Esophagus squamous epithelium (tissue), 5 donors: ENCODE results near the gene FBXW5. TPM values are rescaled to one million over a fixed set of nuclear protein-coding genes. Genes with fewer than 3 reads are reported as not detected.

Experiments
- DNase-seq: peaks from one replicate; lab custom pipeline; 2025; lab: John Stamatoyannopoulos, UW
- H3K27ac ChIP-seq, 4 donors: fragments of 200-600 bp; sonication (generic); one replicate each; pipeline ENCODE4 v1.5.1; 2016 to 2019; ENCODE audit warnings: mild to moderate bottlenecking in 1 of 4
- H3K27me3 ChIP-seq, 4 donors: fragments of 200-600 bp; sonication (generic); 1 replicate in 3 of 4; 2 replicates in 1 of 4; pipeline versions ENCODE4 v1.5.1 to v1.6.0; 2017 to 2021; ENCODE audit warnings: antibody characterized with exemption in 1 of 4
- H3K36me3 ChIP-seq, 3 donors: fragments of 200-600 bp; sonication (generic); one replicate each; pipeline ENCODE4 v1.5.1; 2016 to 2019
- H3K4me1 ChIP-seq, 3 donors: fragments of 200-600 bp; sonication (generic); one replicate each; pipeline ENCODE4 v1.5.1; 2017 to 2019
- H3K4me3 ChIP-seq, 4 donors: fragments of 200-600 bp; sonication (generic); 1 replicate in 3 of 4; 2 replicates in 1 of 4; pipeline ENCODE4 v1.5.1; 2016 to 2019; ENCODE audit warnings: mild to moderate bottlenecking in 2 of 4, moderate library complexity in 1 of 4
- H3K9me3 ChIP-seq, 3 donors: fragments of 200-600 bp; sonication (generic); one replicate each; pipeline ENCODE4 v1.5.1; 2016 to 2019
- CTCF ChIP-seq, 6 experiments: fragments of 450-650 bp in 4 of 6; fragments of 200-600 bp in 2 of 6; sonication (generic) in 2 of 6; IDR thresholded peaks; one replicate each; pipeline ENCODE4 v1.5.1; 2016 to 2019; ENCODE audit warnings: antibody characterized with exemption in 6 of 6, mild to moderate bottlenecking in 4 of 6, moderate library complexity in 4 of 6
- POLR2A ChIP-seq, 4 donors: fragments of 450-650 bp; IDR thresholded peaks; one replicate each; pipeline ENCODE4 v1.6.1; 2017; ENCODE audit warnings: antibody characterized with exemption in 4 of 4, mild to moderate bottlenecking in 4 of 4, moderate library complexity in 3 of 4
- WGBS, 2 donors: methylation state at CpG; one replicate each; pipeline ENCODE4 v1.1.5; 2018; 5-methylcytosine and 5-hydroxymethylcytosine counted together
- intact Hi-C: fragments of 100-400 bp; cut with DNase I; formaldehyde crosslinking; loops from one replicate; pipeline ENCODE4 v1.15.0; 2022
- total RNA-seq, 4 donors: library from RNA; depleted of rRNA; stranded (reverse); fragments of >200 nt; gene quantifications; one replicate each; pipeline ENCODE4 v1.1.0, GENCODE V29; 2016
- donor health status: DM: yes; HTN: yes; CAD: no.

The FBXW5 gene
- total RNA-seq, 4 donors from 2014 or later = 146 to 210 (median 163) TPM

GRCh38 chr9:136942881-136943230, 1.7 kb downstream of the FBXW5 start:
- Histone ChIP-seq H3K4me3 (peak overlapping the region; percentile 75 to 94 (median 87)), H3K36me3 (peaks cover 24 to 54% (median 31%) of the 10 kb centered on the region in 3 donors), H3K9me3 (no peaks in the 10 kb centered on the region), H3K4me1 (peaks cover 16 to 44% (median 18%) of the 10 kb centered on the region in 3 donors), H3K27ac (peak overlapping the region; percentile 90 to 98 (median 96)), H3K27me3 (no peaks in the 10 kb centered on the region)
- TF ChIP-seq POLR2A (IDR thresholded peaks at IDR 0.05) (no peak), CTCF (IDR thresholded peaks at IDR 0.05) (no peak)
- DNase-seq = no peak
- intact Hi-C loops = loop anchor here (5.0 to 10.0 kb wide), 2 partner anchors 84 to 88 kb away; partner anchors contain the start of genes ABCA2 and MAMDC4
- WGBS, 2 donors = 95% methylated on average over 4 of the region's 16 CpGs; no CpG with 5 or more reads in 1 of the 2 donors

- H3K4me3 ChIP-seq = peak overlapping the region in 1 of 4 donors; percentile 94
- H3K36me3 ChIP-seq = peaks cover 24 to 58% (median 31%) of the 10 kb centered on the region in 3 donors
- 83 to 84% methylated on average over 6 to 8 of the region's 60 CpGs for WGBS, 2 donors
- intact Hi-C loops = loop anchor here (5.0 to 10.0 kb wide), 2 partner anchors 85 to 87 kb away; partner anchors contain the start of genes ABCA2 and MAMDC4
- H3K27me3 ChIP-seq = no peaks in the 10 kb centered on the region
- peaks cover 15 to 38% (median 16%) of the 10 kb centered on the region in 3 donors for H3K4me1 ChIP-seq
- no peak overlapping the region for H3K27ac ChIP-seq
- H3K9me3 ChIP-seq = no peaks in the 10 kb centered on the region
- TF ChIP-seq CTCF (IDR thresholded peaks at IDR 0.05) = no peak
- TF ChIP-seq POLR2A (IDR thresholded peaks at IDR 0.05) = no peak
- DNase-seq = no peak
Observed at GRCh38 chr9:136942112-136942880, 2.2 kb downstream of the FBXW5 start.

GRCh38 chr9:136941231-136942111, 3.1 kb downstream of the FBXW5 start:
- no peak overlapping the region for H3K27ac ChIP-seq
- peaks cover 24 to 60% (median 31%) of the 10 kb centered on the region in 3 donors for H3K36me3 ChIP-seq
- WGBS, 2 donors = 81 to 100% methylated on average over 3 to 5 of the region's 55 CpGs
- H3K9me3 ChIP-seq = no peaks in the 10 kb centered on the region
- TF ChIP-seq POLR2A (IDR thresholded peaks at IDR 0.05) (no peak), CTCF (IDR thresholded peaks at IDR 0.05) (no peak)
- DNase-seq = no peak
- no peak overlapping the region for H3K4me3 ChIP-seq
- H3K27me3 ChIP-seq = no peaks in the 10 kb centered on the region
- H3K4me1 ChIP-seq = peaks cover 15 to 32% (median 16%) of the 10 kb centered on the region in 3 donors
- intact Hi-C loops = loop anchor here (5.0 to 10.0 kb wide), 2 partner anchors 86 to 87 kb away; partner anchors contain the start of genes ABCA2 and MAMDC4

- H3K4me3 ChIP-seq = no peak overlapping the region
- peaks cover 24 to 60% (median 31%) of the 10 kb centered on the region in 3 donors for H3K36me3 ChIP-seq
- no peak for TF ChIP-seq POLR2A (IDR thresholded peaks at IDR 0.05)
- H3K9me3 ChIP-seq = no peaks in the 10 kb centered on the region
- whole genome bisulfite sequencing, 2 donors = 86 to 97% methylated on average over 8 to 9 of the region's 42 CpGs
- H3K4me1 ChIP-seq = peaks cover 15 to 32% (median 16%) of the 10 kb centered on the region in 3 donors
- intact Hi-C loops = loop anchor here (5.0 to 10.0 kb wide), 2 partner anchors 86 to 87 kb away; partner anchors contain the start of genes ABCA2 and MAMDC4
- H3K27ac ChIP-seq = no peak overlapping the region
- DNase-seq = no peak
- no peaks in the 10 kb centered on the region for H3K27me3 ChIP-seq
Observed at GRCh38 chr9:136940526-136941230, 3.9 kb downstream of the FBXW5 start.
